GM12892 (cell line): Measurements from ENCODE around the gene GOLGA6B.

Source experiments
- POLR2A ChIP-seq: IDR thresholded peaks from 2 replicates; pipeline ENCODE4 v1.6.1; 2011; ENCODE audit warnings: low read depth, low read length, control low read depth
- POLR2AphosphoS5 ChIP-seq: IDR thresholded peaks from 2 replicates; pipeline ENCODE4 v1.6.1; 2011; ENCODE audit warnings: low read depth, low read length, control low read depth
- TAF1 ChIP-seq: IDR thresholded peaks from 2 replicates; pipeline ENCODE4 v1.6.1; 2011; ENCODE audit warnings: low read depth, mild to moderate bottlenecking, control low read depth, low read length, borderline replicate concordance

DNA sequence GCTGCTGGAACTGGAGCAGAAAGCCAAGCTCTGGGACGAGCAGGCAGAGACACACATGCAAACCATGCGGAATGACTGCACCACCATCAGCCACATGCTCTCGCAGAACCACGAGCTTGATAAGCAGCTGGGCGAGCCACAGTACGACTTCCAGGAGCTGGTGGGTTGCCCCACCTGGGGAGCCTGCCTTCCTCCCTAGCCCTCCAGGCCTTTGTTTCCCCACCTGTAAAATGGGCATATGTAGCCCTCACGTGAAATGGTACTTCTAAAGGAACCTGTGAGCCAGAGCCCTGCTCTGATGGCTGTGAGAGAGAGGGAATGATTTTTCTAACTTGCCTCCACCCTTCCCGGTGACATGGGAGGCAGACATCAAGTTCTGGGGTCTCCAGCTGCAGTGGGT is 44.6 kb upstream of the GOLGA6B start:
- TF ChIP-seq POLR2A (no peak), POLR2AphosphoS5 (no peak), TAF1 (no peak)
